HEK293 (cell line): ENCODE measurements around the gene CEP72.

Experiments used
- KLF9 ChIP-seq: fragments of 450-650 bp; formaldehyde crosslinking; IDR thresholded peaks from 2 replicates; pipeline ENCODE4 v1.5.1; 2016; ENCODE audit warnings: missing biosample characterization, missing genetic modification characterization, low read depth
- TRIM28 ChIP-seq: IDR thresholded peaks from 2 replicates; pipeline ENCODE4 v1.6.1; 2011; ENCODE audit warnings: low read length, control low read depth, borderline replicate concordance
- ZBTB20 ChIP-seq: fragments of 450-650 bp; formaldehyde crosslinking; IDR thresholded peaks from 2 replicates; pipeline ENCODE4 v1.5.1; 2016; ENCODE audit warnings: missing biosample characterization, missing genetic modification characterization
- ZFP3 ChIP-seq: fragments of 450-650 bp; formaldehyde crosslinking; IDR thresholded peaks from 2 replicates; pipeline ENCODE4 v1.5.1; 2016; ENCODE audit warnings: low read depth, missing biosample characterization, missing genetic modification characterization
- ZNF701 ChIP-seq: fragments of 450-650 bp; formaldehyde crosslinking; IDR thresholded peaks from 2 replicates; pipeline ENCODE4 v1.5.1; 2016; ENCODE audit warnings: missing biosample characterization, missing genetic modification characterization

DNA sequence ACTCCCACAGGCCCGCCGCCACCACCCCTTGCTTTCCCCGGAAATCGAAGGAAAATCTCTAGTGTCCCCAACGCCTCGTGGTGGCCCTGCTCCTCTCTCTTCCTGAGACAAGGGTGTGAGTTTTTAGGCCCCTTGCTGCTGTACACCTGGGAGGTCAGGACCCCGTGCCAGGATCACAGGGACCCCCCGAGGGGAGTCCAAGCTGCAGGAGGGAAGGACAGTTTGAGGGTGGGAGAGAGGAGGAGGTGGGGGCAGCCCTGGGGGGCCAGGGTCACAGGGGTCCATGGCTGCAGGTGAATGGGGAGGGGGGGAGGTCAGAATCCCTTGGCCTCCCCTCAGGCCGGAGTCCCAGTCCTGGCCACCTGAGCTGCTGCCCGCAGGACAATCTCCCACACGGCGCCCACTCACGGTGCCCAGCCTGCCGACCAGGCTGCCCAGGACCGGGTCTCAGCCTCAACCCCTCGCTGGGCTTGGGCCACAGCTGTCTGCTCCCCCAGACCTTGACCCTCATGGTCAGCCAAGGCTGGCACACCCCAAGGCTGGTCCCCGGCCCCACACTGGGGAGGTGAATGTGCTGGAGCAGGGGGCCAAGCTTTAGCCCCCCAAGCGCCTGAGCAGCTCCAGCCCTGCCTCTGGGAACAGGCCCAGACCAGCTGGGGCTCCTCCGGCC is 61.2 kb downstream of the CEP72 start:
- no peak for TF ChIP-seq KLF9 (tag by site-specific recombination)
- TF ChIP-seq TRIM28, result no peak
- no peak for TF ChIP-seq ZBTB20 (tag by site-specific recombination)
- no peak for TF ChIP-seq ZNF701 (tag by site-specific recombination)
- TF ChIP-seq ZFP3, result no peak
